Stomach (tissue), 4 donors: ENCODE results near the gene NUP214.

Experiments used
- CTCF ChIP-seq, 7 experiments: fragments of 450-650 bp in 4 of 7; fragments of 200-600 bp in 3 of 7; sonication (generic) in 3 of 7; IDR thresholded peaks; one replicate each; pipeline ENCODE4 v1.5.1; 2016 to 2019; ENCODE audit warnings: antibody characterized with exemption in 7 of 7, control low read depth in 2 of 7, mild to moderate bottlenecking in 1 of 7
- EP300 ChIP-seq: sonication (generic); formaldehyde crosslinking; IDR thresholded peaks from one replicate; pipeline ENCODE4 v1.6.1; 2017; ENCODE audit warnings: antibody characterized with exemption
- POLR2A ChIP-seq, 4 donors: fragments of 450-650 bp; IDR thresholded peaks; one replicate each; pipeline ENCODE4 v1.6.1; 2016; ENCODE audit warnings: antibody characterized with exemption in 4 of 4, control low read depth in 2 of 4, mild to moderate bottlenecking in 1 of 4, moderate library complexity in 1 of 4
- POLR2AphosphoS5 ChIP-seq, 3 donors: sonication (generic); formaldehyde crosslinking; IDR thresholded peaks; one replicate each; pipeline ENCODE4 v1.6.1; 2016; ENCODE audit warnings: antibody characterized with exemption in 3 of 3

GRCh38 chr9:131125288-131126058 is at the start of gene NUP214:
- TF ChIP-seq CTCF (IDR thresholded peaks at IDR 0.05) (peak in 1 of 7 experiments; percentile 35), POLR2A (IDR thresholded peaks at IDR 0.05) (peak in 2 of 4 donors; percentile 25 to 82), EP300 (no peak), POLR2AphosphoS5 (IDR thresholded peaks at IDR 0.05) (peak; percentile 97 to 99 (median 98))
